GM23248 (cell line): ENCODE data around the gene CPEB3.

Experiments used
- EZH2 ChIP-seq: fragments of 200-600 bp; sonication (generic); IDR thresholded peaks from 2 replicates; pipeline ENCODE4 v1.6.1; 2018; ENCODE audit warnings: antibody characterized with exemption, mild to moderate bottlenecking; ENCODE audit not compliant: insufficient read depth, poor library complexity, severe bottlenecking
- EZH2phosphoT487 ChIP-seq: fragments of 200-600 bp; sonication (generic); IDR thresholded peaks from 2 replicates; pipeline ENCODE4 v1.6.1; 2018; ENCODE audit warnings: antibody characterized with exemption, moderate library complexity, mild to moderate bottlenecking, low read depth; ENCODE audit not compliant: insufficient read depth

GRCh38 chr10:92111336-92111939, 179.4 kb downstream of the CPEB3 start:
- TF ChIP-seq EZH2phosphoT487, result no peak
- TF ChIP-seq EZH2, result no peak
